Upper lobe of left lung (tissue), 4 donors: ENCODE measurements around the gene KCTD1.

Experiments used
- EP300 ChIP-seq, 4 donors: sonication (generic); formaldehyde crosslinking; IDR thresholded peaks; one replicate each; pipeline ENCODE4 v1.5.1; 2017; ENCODE audit warnings: antibody characterized with exemption in 4 of 4, control low read depth in 2 of 4
- POLR2A ChIP-seq, 4 donors: fragments of 450-650 bp; IDR thresholded peaks; one replicate each; pipeline ENCODE4 v1.5.1; 2016 to 2017; ENCODE audit warnings: antibody characterized with exemption in 4 of 4, mild to moderate bottlenecking in 2 of 4
- POLR2AphosphoS5 ChIP-seq, 2 donors: sonication (generic); formaldehyde crosslinking; IDR thresholded peaks; one replicate each; pipeline ENCODE4 v1.5.1; 2017; ENCODE audit warnings: antibody characterized with exemption in 2 of 2
- TF ChIP-seq, protein P1 (sequence below), 6 experiments: fragments of 450-650 bp in 4 of 6; fragments of 200-600 bp in 2 of 6; sonication (generic) in 2 of 6; IDR thresholded peaks; one replicate each; pipeline ENCODE4 v1.5.1; 2016 to 2019; ENCODE audit warnings: antibody characterized with exemption in 6 of 6

DNA sequence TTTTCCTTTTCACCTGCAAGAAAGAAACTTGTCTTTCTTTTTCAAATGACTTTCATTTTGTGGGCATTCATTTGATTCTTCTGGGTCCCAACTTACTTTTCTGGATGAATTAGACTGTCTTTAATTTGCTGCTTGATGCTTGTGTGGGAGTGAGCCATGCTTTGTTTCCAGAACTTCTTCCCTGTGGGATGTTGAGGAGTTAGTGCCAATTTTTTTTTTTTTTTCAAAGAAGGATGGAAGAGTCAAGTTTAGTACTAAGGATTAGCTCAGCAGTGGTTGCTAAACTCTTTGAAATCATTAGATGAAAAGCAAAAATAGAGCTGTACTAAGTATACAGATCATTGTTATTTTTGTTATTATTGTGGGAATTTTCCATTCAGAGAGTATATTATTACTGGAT, 17.2 kb upstream of the KCTD1 start:
- TF ChIP-seq POLR2A (IDR thresholded peaks at IDR 0.05) (no peak), POLR2AphosphoS5 (IDR thresholded peaks at IDR 0.05) (no peak), EP300 (IDR thresholded peaks at IDR 0.05) (no peak)
- TF ChIP-seq, protein P1, sequence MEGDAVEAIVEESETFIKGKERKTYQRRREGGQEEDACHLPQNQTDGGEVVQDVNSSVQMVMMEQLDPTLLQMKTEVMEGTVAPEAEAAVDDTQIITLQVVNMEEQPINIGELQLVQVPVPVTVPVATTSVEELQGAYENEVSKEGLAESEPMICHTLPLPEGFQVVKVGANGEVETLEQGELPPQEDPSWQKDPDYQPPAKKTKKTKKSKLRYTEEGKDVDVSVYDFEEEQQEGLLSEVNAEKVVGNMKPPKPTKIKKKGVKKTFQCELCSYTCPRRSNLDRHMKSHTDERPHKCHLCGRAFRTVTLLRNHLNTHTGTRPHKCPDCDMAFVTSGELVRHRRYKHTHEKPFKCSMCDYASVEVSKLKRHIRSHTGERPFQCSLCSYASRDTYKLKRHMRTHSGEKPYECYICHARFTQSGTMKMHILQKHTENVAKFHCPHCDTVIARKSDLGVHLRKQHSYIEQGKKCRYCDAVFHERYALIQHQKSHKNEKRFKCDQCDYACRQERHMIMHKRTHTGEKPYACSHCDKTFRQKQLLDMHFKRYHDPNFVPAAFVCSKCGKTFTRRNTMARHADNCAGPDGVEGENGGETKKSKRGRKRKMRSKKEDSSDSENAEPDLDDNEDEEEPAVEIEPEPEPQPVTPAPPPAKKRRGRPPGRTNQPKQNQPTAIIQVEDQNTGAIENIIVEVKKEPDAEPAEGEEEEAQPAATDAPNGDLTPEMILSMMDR (IDR thresholded peaks at IDR 0.05) = no peak
